AG04449 (cell line): ENCODE results near the gene RASAL3.

Source experiments
- CTCF ChIA-PET: fragments of 350-600 bp; formaldehyde crosslinking; extraction: SDS; loops from one replicate; lab custom pipeline; 2021; ENCODE audit warnings: antibody characterized with exemption; lab: Yijun Ruan, JAX
- POLR2A ChIA-PET: fragments of 400-600, 350-600 bp; formaldehyde crosslinking; extraction: SDS; loops from one replicate; lab custom pipeline; 2020; ENCODE audit warnings: antibody characterized with exemption, inconsistent platforms; lab: Yijun Ruan, JAX
- DNase-seq: peaks from one replicate; pipeline ENCODE4 v3.0.0-alpha.2; 2010; ENCODE audit warnings: low read depth, low spot score
- H3K4me3 ChIP-seq: 2 replicates; pipeline ENCODE4 v1.5.1; 2011; ENCODE audit warnings: low read depth, mild to moderate bottlenecking, control low read depth, low read length
- TF ChIP-seq, protein P1 (sequence below): IDR thresholded peaks from one replicate; pipeline ENCODE4 v1.5.1; 2011; ENCODE audit warnings: mild to moderate bottlenecking, moderate library complexity, low read length, control low read depth, inconsistent platforms; ENCODE audit not compliant: insufficient read depth; ENCODE audit errors: missing control alignments

Gene RASAL3

DNA sequence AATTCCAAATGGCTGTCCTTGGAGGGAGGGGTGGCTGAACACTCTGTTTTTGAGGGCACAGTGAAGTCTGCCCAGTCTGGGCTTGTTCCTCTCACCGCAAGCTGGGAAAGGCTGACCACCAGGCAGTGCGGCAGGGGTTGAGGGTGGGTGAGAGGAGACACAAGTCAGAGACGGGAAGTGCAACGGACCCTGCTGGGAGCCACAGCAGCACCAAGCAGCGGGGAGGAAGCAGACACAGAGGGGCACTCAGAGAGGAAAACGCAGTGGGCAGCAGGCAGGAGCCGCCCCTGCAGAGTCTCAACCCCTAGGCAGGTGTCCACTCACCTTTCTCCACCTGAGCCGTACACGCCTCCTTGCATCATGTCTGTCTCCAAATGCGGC, 61.2 kb downstream of the RASAL3 start:
- ChIA-PET POLR2A (no interaction called here), CTCF (no interaction called here)
- H3K4me3 ChIP-seq: no peak overlapping the region
- TF ChIP-seq, protein P1, sequence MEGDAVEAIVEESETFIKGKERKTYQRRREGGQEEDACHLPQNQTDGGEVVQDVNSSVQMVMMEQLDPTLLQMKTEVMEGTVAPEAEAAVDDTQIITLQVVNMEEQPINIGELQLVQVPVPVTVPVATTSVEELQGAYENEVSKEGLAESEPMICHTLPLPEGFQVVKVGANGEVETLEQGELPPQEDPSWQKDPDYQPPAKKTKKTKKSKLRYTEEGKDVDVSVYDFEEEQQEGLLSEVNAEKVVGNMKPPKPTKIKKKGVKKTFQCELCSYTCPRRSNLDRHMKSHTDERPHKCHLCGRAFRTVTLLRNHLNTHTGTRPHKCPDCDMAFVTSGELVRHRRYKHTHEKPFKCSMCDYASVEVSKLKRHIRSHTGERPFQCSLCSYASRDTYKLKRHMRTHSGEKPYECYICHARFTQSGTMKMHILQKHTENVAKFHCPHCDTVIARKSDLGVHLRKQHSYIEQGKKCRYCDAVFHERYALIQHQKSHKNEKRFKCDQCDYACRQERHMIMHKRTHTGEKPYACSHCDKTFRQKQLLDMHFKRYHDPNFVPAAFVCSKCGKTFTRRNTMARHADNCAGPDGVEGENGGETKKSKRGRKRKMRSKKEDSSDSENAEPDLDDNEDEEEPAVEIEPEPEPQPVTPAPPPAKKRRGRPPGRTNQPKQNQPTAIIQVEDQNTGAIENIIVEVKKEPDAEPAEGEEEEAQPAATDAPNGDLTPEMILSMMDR: no peak
- no peak for DNase-seq

DNA sequence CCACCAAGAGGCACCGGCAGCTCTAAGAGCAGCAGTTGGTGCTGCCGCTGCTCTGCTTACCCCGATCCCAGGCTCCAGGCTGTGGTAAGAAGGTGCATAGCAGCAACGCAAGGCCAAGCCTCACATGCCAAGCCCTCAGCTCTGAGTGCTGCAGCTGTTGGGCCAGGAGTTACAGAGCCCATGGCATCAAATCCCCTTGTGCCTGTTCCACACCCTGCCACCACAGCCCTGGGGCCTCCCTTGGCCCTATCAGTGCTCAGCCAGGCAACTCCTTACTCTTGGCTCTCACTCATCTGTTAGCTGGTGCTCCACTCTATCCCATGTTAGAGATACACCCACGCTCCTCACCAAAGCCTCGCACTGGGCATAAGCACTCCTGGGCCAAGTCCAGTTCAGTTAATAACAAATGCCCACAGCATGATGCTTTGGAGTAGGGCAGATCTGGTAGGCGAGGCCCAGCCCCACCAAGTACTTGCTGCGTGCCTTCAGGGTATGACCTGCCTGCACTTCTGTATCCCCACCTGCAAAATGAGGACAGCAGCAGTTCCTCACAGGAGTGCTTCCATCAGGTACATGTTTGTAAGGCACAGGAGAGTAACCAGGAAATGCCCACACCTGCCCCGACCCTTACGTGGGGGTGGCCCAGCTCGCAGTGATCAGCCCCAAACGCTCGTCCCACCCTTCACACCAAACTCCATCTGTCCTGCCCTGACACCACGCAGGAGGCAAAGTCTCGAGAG, 61.8 kb downstream of the RASAL3 start:
- H3K4me3 ChIP-seq: no peak overlapping the region
- TF ChIP-seq, protein P1: no peak
- ChIA-PET POLR2A (no interaction called here), CTCF (no interaction called here)
- DNase-seq: no peak
